Globus pallidus (tissue), 1 donor: ENCODE data around the gene NOM1.
A peak's percentile ranks its signal among the peaks of the same experiment; 100 is the strongest.
"Not testable (repeated sequence)": the region's sequence is repeated elsewhere in the genome, so short reads cannot be mapped to it uniquely, and the experiment has no call there.

Experiments
- DNase-seq: peaks from one replicate; pipeline ENCODE4 v3.0.0-alpha.2; 2015; ENCODE audit warnings: low spot score

The NOM1 gene

DNA sequence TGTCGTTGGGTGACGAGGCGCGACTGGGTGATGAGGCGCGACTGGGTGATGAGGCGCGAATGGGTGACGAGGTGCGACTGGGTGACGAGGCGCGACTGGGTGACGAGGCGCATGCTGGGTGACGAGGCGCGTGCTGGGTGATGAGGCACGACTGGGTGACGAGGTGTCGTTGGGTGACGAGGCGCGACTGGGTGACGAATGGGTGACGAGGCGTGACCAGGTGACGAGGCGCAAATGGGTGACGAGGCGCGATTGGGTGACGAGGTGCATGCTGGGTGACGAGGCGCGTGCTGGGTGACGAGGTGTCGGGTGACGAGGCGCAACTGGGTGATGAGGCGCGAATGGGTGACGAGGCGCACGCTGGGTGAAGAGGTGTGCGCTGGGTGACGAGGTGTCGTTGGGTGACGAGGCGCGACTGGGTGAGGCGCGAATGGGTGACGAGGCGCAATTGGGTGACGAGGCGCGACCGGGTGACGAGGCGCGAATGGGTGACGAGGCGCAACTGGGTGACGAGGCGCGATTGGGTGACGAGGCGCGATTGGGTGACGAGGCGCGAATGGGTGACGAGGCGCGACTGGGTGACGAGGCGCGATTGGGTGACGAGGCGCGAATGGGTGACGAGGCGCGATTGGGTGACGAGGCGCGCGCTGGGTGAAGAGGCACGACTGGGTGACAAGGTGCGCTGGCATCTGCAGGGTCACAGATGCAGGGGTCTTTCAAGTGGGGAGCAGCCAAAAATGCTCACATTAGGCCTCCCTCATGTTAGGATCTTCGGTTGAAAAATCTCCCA, 7.9 kb upstream of the NOM1 start:
- no peak for DNase-seq

GRCh38 chr7:156942708-156943090, 6.8 kb upstream of the NOM1 start:
- no peak for DNase-seq

DNA sequence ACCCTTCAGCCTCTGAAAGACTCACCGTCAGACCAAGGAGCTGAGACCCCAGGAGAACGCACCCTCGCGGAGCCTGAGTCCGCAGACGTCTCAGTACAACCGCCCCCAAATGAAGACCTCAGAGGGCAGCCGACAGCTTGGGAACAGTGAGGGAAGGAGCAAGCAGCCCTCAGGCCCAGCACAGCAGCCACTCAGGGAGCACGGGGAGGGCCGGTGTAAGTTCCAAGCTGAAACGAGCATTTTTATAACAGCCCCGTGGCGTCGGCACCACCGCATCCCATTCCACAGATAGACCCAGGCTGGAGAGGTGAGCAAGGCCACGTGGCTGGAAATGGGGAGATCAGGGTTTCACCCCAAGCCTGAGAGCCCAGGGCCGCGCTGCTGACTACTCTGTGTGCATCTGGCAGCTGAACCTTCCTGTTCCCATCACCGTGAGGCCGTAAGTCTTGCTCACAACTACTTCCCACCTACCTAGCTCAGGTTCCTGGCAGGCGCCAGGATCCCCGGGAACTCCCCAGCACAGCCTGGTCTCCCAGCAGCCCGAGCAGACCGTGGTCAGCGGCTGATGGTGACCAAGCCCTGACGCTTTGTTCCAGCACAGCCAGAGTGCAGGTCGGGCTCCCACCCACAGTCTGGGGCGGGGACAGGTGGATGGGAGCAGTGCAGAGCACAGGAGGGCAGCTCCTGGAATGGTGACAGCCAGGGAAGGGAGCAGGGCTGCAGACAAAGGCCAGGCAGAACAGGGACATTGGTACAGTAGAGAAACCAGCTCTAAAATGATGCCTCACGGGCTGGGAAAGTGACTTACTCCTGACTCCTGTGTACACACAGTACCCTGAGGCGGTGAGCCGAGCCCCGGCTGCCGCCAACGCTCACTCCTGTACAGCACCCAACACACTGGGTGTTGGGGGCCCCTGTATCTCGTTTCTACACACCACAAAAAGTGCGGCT, 6.1 kb upstream of the NOM1 start:
- no peak for DNase-seq

DNA sequence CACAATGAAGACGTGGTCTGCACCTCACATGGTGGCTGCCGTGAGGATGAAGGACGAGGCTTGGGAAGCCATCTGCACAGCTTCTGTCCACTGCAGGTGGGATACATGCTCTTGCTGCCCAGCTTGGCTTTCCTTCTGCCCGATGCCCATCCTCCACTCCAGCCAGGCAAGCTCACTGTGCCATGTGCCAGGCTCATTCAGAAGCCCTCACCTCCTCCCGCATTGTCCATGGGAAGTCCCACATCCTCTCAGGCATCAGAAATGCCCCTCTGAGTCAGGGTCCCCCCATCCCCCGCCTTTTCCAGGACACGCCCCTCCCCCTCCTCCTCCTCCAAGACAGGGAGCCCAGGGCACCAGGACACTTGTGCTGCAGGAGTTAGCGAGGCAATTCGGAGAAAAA, 4.6 kb upstream of the NOM1 start:
- no peak for DNase-seq

GRCh38 chr7:156947120-156947843, 2.2 kb upstream of the NOM1 start:
- peak; percentile 67 for DNase-seq

GRCh38 chr7:156948361-156948760, 1.2 kb upstream of the NOM1 start:
- no peak for DNase-seq

- no peak for DNase-seq
Observed at GRCh38 chr7:156950381-156950858, 908 bp downstream of the NOM1 start.

DNA sequence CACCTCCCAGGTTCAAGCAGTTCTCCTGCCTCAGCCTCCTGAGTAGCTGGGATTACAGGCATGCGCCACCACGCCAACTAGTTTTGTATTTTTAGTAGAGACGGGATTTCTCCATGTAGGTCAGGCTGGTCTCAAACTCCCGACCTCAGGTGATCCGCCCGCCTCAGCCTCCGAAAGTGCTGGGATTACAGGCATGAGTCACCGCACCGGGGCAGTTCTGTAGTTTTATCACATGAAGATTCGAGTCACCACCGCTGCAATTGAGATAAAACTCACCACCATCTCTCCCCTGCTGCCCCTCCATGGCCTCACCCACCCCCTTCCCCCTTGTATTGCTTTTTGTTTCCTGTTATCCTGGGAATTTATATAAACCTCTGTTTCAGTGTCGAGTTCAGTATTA, 3.7 kb downstream of the NOM1 start:
- DNase-seq, result not testable (repeated sequence)

GRCh38 chr7:156954941-156955340, 5.4 kb downstream of the NOM1 start:
- no peak for DNase-seq

DNA sequence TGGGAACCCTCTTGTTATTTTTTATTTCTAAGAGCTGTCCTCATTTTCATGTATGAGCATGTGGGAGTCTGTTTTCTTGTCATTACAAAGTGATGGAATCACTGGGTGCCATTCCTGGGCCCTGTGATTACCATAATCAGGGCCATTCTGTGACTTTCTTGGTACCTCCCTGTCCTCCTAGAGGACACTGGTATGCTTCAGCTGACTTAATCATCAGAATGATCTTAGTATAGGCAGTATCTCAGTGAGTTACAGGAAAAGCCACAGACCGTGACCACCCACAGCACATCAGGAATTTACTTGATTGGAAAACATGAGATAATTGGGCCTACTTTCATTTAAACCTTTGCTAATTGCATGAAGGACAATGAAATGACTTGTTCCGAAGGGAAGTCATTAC, 7.2 kb downstream of the NOM1 start:
- no peak for DNase-seq

DNA sequence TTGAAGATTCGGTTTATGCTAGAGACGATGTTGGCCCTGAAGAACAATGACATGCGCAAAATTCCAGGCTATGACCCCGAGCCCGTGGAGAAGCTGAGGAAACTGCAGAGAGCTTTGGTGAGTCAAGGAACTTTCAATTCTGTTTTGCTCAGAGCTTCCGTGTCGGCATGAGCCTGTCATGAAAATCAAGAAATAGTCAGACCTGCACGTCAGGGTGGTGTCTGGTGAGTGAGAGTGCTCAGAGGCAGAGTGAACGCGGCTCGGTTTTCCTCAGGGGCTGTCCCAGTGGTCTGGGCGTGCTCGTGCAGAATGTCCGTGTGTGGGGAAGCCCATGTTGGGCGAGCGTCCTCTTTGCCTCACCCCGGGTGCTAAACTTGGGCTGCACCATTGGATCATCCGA, 12.6 kb downstream of the NOM1 start:
- no peak for DNase-seq

- no peak for DNase-seq
Observed at GRCh38 chr7:156962897-156963296, 13.4 kb downstream of the NOM1 start.

GRCh38 chr7:156963472-156963871, 14.0 kb downstream of the NOM1 start:
- DNase-seq, result no peak

GRCh38 chr7:156964971-156965370, 15.5 kb downstream of the NOM1 start:
- no peak for DNase-seq

DNA sequence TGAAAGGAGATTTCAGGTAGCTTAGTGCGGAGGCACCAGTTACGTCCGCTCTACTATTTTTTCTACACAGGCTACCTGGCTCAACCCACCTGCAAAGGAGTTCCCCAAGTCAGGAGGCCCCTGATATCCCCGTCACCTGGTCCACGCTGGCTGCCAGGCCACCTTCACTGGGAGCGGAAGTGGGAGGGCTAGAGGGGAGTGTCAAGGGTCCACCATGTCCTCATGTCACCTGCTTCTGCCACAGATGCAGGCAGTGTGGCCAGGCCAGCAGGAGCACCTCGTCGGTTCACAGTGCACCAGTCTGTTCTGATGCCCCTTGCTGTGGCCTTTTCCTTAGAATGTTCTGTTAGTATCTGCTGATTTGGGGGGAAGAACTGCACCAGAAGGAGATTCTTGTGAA, 16.9 kb downstream of the NOM1 start:
- no peak for DNase-seq

DNA sequence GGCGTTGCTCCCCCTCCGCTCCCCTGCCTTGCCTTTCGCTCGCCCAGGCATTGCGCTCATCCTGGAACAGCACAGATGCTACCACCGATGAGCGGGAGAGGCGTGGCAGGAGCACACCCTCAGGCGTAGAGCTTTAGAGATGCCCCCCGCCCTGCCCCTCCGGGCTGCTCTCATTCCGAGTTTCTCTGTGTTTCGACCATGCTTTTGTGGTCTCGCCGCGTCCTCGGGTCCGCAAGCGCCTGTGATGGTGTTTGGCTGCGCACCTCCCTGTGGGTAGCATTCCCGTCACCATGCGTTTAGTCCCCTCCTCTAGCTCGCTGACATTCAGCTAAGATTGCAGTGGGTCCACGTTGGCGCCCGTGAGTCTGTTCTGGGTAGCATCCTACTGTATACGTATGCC, 18.7 kb downstream of the NOM1 start:
- no peak for DNase-seq

DNA sequence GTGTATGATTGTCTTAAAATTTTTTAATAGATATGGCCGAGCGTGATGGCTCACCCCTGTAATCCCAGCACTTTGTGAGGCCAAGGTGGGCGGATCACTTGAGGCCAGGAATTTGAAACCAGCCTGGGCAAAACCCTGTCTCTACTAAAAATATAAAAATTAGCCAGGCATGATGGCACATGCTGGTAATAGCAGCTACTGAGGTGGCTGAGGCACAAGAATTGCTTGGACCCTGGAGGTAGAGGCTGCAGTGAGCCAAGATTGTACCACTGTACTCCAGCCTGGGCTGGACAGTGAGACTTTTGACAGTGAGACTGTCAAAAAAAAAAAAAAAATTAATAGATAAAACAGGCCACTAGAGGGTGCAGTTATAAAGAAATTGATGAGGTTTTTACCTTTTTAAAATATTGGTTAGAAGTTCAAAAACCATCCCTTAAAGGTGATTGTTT, 20.5 kb downstream of the NOM1 start:
- no peak for DNase-seq

GRCh38 chr7:156975620-156976019, 26.1 kb downstream of the NOM1 start:
- no peak for DNase-seq

DNA sequence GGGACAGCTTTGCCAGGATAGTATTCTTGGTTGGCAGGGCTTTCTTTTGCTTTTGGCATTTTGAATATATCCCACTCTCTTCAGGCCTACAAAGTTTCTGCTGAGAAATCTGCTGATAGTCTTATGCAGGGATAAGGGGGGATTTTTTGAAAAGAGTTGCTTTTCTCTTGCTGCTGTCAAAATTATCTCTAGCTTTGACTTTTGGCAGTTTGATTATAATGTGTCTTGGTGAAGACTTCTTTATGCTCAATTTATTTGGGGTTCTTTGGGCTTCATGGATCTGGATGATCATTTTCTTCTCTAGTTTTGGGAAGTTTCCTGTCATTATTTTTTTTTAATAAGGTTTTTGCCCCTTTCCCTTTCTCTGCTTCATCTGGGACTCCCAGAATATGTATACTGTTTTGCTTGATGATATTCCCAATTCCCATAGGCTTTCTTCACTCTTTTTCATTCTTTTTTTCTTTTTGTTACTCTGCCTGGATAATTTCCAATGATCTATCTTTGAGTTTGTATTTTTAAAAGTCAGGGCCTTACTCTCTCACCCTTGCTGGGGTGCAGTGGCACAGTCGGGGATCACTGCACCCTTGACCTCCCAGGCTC, 29.6 kb downstream of the NOM1 start:
- no peak for DNase-seq

- no peak for DNase-seq
Observed at GRCh38 chr7:156979711-156980110, 30.2 kb downstream of the NOM1 start.

- DNase-seq, result no peak
Observed at GRCh38 chr7:156984174-156984891, 34.8 kb downstream of the NOM1 start.
